Measurements from ENCODE around the gene R3HDM2. TPM values are rescaled to one million over a fixed set of nuclear protein-coding genes. Genes with fewer than 3 reads are reported as not detected.

The R3HDM2 gene
- polyA plus RNA-seq, 1 donor from 2014 or later = 11.1 TPM

DNA sequence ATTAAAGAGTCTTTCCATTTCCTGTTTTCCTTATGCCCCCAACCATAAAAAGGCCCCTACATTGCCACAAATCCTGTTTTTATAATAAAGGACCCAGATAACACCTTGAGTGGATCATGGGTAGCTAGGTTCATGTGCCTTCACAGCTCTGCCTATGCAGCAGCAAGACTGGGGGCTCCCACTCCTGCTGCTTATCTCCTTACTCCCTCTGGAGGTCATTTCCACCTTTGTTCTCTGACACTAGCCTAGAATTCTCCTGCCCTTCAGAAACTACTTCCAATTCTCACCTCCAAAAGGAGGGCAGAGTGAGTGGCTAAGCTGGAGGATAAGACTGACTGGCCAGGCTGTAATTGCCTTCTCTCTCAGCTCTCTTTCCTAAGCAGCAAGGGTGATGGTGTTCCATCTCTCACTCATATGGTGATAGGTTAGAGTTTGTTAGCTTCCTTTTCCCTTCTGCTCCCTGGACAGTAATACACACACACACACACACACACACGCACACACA, 159.8 kb downstream of the R3HDM2 start:
- H3K9me3 ChIP-seq (ENCODE audit: low read length) = no peaks in the 10 kb centered on the region
- no peak overlapping the region for H3K4me2 ChIP-seq (ENCODE audit: low read length)
- no peak overlapping the region for H3K4me3 ChIP-seq (ENCODE audit: low read length)
- H3K27me3 ChIP-seq (ENCODE audit: insufficient read depth, low read depth, low read length) = no peaks in the 10 kb centered on the region
- no peak overlapping the region for H2AFZ ChIP-seq (ENCODE audit: low read depth, low read length)
- H4K20me1 ChIP-seq (ENCODE audit: insufficient read depth) = no peaks in the 10 kb centered on the region
- no peaks in the 10 kb centered on the region for H3K79me2 ChIP-seq (replicated peaks; ENCODE audit: insufficient read depth, low read length)
- TF ChIP-seq MXI1 (conservative IDR thresholded peaks at IDR 0.05; ENCODE audit: poor library complexity, severe bottlenecking) (no peak), EZH2 (IDR thresholded peaks at IDR 0.05; ENCODE audit: borderline replicate concordance, insufficient read depth, low read length, poor library complexity, severe bottlenecking) (no peak), EP300 (conservative IDR thresholded peaks at IDR 0.05; ENCODE audit: poor library complexity, severe bottlenecking) (no peak), SMC3 (conservative IDR thresholded peaks at IDR 0.05; ENCODE audit: poor library complexity) (no peak), TAF1 (IDR thresholded peaks at IDR 0.05; ENCODE audit: low read depth) (no peak), POLR2AphosphoS5 (IDR thresholded peaks at IDR 0.05) (no peak)
- TF ChIP-seq, protein P1, sequence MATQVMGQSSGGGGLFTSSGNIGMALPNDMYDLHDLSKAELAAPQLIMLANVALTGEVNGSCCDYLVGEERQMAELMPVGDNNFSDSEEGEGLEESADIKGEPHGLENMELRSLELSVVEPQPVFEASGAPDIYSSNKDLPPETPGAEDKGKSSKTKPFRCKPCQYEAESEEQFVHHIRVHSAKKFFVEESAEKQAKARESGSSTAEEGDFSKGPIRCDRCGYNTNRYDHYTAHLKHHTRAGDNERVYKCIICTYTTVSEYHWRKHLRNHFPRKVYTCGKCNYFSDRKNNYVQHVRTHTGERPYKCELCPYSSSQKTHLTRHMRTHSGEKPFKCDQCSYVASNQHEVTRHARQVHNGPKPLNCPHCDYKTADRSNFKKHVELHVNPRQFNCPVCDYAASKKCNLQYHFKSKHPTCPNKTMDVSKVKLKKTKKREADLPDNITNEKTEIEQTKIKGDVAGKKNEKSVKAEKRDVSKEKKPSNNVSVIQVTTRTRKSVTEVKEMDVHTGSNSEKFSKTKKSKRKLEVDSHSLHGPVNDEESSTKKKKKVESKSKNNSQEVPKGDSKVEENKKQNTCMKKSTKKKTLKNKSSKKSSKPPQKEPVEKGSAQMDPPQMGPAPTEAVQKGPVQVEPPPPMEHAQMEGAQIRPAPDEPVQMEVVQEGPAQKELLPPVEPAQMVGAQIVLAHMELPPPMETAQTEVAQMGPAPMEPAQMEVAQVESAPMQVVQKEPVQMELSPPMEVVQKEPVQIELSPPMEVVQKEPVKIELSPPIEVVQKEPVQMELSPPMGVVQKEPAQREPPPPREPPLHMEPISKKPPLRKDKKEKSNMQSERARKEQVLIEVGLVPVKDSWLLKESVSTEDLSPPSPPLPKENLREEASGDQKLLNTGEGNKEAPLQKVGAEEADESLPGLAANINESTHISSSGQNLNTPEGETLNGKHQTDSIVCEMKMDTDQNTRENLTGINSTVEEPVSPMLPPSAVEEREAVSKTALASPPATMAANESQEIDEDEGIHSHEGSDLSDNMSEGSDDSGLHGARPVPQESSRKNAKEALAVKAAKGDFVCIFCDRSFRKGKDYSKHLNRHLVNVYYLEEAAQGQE (IDR thresholded peaks at IDR 0.05; ENCODE audit: borderline replicate concordance) = no peak
- H3K36me3 ChIP-seq (ENCODE audit: insufficient read depth, low read length) = peaks cover 4% of the 10 kb centered on the region
- no peaks in the 10 kb centered on the region for H3F3A ChIP-seq (ENCODE audit: insufficient read depth, low read length, poor library complexity, severe bottlenecking)
- no peak overlapping the region for H3K9ac ChIP-seq (ENCODE audit: low read length)
- no peak overlapping the region for H3K27ac ChIP-seq (ENCODE audit: low read length)
- no peaks in the 10 kb centered on the region for H3K9me2 ChIP-seq (ENCODE audit: insufficient read depth, low read length)

DNA sequence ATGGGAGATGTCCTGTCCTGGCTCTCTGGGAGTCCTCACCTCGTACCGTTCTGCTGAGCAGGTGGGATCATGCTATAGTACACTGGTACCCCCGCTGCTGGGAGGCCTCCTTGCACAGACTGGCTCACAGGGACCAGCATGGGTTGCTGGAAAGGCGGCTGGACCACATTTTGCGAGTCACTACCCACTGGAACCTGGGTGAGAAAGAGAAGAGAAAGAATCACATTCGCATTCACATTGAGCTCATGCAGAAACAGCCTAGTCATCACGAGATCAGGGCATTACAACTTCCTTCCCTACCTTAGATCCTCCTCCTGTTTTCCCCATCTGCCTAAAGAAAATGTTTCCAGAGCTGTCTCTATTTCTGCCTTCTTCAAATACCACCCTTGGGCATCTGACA, 162.6 kb downstream of the R3HDM2 start:
- no peak overlapping the region for H3K9ac ChIP-seq (ENCODE audit: low read length)
- H3K4me2 ChIP-seq (ENCODE audit: low read length) = no peak overlapping the region
- TF ChIP-seq TAF1 (IDR thresholded peaks at IDR 0.05; ENCODE audit: low read depth) (no peak), RAD21 (conservative IDR thresholded peaks at IDR 0.05) (no peak), POLR2AphosphoS5 (IDR thresholded peaks at IDR 0.05) (no peak), MXI1 (conservative IDR thresholded peaks at IDR 0.05; ENCODE audit: poor library complexity, severe bottlenecking) (no peak), SMC3 (conservative IDR thresholded peaks at IDR 0.05; ENCODE audit: poor library complexity) (no peak), CTCF (IDR thresholded peaks at IDR 0.05; ENCODE audit: poor library complexity, severe bottlenecking) (no peak), EP300 (conservative IDR thresholded peaks at IDR 0.05; ENCODE audit: poor library complexity, severe bottlenecking) (no peak), EZH2 (IDR thresholded peaks at IDR 0.05; ENCODE audit: borderline replicate concordance, insufficient read depth, low read length, poor library complexity, severe bottlenecking) (no peak)
- TF ChIP-seq, protein P1 (IDR thresholded peaks at IDR 0.05; ENCODE audit: borderline replicate concordance) = no peak
- no peak overlapping the region for H3K27ac ChIP-seq (ENCODE audit: low read length)
- H3K79me2 ChIP-seq (replicated peaks; ENCODE audit: insufficient read depth, low read length) = no peaks in the 10 kb centered on the region
- H3F3A ChIP-seq (ENCODE audit: insufficient read depth, low read length, poor library complexity, severe bottlenecking) = no peaks in the 10 kb centered on the region
- H3K36me3 ChIP-seq (ENCODE audit: insufficient read depth, low read length) = peaks cover 4% of the 10 kb centered on the region
- H3K9me2 ChIP-seq (ENCODE audit: insufficient read depth, low read length) = no peaks in the 10 kb centered on the region
- H4K20me1 ChIP-seq (ENCODE audit: insufficient read depth) = no peaks in the 10 kb centered on the region
- no peak overlapping the region for H2AFZ ChIP-seq (ENCODE audit: low read depth, low read length)
- no peaks in the 10 kb centered on the region for H3K9me3 ChIP-seq (ENCODE audit: low read length)
- H3K4me3 ChIP-seq (ENCODE audit: low read length) = no peak overlapping the region
- H3K27me3 ChIP-seq (ENCODE audit: insufficient read depth, low read depth, low read length) = no peaks in the 10 kb centered on the region

All from neural cell (in vitro differentiated cells).